Omental fat pad (tissue), 4 donors: Measurements from ENCODE around the gene GDI1. TPM values are rescaled to one million over a fixed set of nuclear protein-coding genes. Genes with fewer than 3 reads are reported as not detected.

Source experiments
- ATAC-seq: fragments of 150-250 bp; one replicate; pipeline ENCODE4 v1.9.1; 2016; ENCODE audit warnings: mild to moderate bottlenecking, moderate library complexity; ENCODE audit not compliant: low FRiP score
- DNase-seq: peaks from one replicate; pipeline ENCODE4 v3.0.0-alpha.2; 2019; ENCODE audit warnings: low spot score
- CTCF ChIP-seq, 3 donors: fragments of 450-650 bp; IDR thresholded peaks; one replicate each; pipeline ENCODE4 v1.5.1; 2016 to 2017; ENCODE audit warnings: antibody characterized with exemption in 3 of 3, mild to moderate bottlenecking in 3 of 3, moderate library complexity in 2 of 3
- total RNA-seq, 4 donors: library from RNA; depleted of rRNA; stranded (reverse); fragments of >200 nt; gene quantifications; one replicate each; pipeline ENCODE4 v1.1.0, GENCODE V29; 2016

The GDI1 gene
- total RNA-seq, 4 donors from 2014 or later: 75.3 to 119 (median 96.9) TPM

DNA sequence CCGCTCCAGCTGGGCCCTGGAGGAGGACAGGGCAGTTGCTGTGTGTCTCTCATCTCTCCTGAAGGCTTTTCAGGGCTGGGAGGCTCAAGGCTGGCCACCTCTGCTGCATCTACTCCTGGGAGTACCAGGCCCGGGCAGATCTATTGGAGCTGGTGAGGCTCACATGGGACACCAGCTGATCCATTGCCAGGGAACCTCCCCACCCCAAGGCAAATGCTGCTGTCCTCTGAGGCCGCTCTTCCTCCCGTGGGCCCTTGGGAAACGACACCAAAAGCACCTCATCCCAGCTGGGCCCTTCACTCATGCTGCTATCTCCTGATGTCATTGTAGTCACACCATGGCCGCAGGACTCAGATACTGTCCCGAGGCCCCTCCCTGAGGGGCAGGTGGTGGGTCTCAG is 45.8 kb downstream of the GDI1 start:
- ATAC-seq (no peak), DNase-seq (no peak)
- no peak for TF ChIP-seq CTCF (IDR thresholded peaks at IDR 0.05)

DNA sequence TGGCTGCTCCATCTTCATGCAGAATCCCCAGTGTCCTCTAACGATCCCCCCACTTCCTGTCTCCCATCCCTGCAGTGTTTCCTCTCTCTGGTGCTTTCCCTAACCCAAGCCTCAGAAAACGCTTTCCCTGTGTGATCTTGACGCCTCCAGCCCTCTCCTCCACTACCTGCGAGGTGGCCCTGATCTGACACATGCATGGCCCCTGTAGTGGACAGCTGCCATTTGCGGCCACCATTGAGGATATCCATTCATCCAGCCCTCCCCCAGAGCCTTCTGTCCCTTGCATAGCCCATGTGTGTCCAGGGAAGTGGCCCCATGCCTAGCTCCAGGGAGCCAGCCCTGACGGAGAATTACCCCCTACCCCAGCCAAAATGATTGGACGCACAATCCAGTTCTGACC is 46.4 kb downstream of the GDI1 start:
- DNase-seq (no peak), ATAC-seq (no peak)
- no peak for TF ChIP-seq CTCF (IDR thresholded peaks at IDR 0.05)

DNA sequence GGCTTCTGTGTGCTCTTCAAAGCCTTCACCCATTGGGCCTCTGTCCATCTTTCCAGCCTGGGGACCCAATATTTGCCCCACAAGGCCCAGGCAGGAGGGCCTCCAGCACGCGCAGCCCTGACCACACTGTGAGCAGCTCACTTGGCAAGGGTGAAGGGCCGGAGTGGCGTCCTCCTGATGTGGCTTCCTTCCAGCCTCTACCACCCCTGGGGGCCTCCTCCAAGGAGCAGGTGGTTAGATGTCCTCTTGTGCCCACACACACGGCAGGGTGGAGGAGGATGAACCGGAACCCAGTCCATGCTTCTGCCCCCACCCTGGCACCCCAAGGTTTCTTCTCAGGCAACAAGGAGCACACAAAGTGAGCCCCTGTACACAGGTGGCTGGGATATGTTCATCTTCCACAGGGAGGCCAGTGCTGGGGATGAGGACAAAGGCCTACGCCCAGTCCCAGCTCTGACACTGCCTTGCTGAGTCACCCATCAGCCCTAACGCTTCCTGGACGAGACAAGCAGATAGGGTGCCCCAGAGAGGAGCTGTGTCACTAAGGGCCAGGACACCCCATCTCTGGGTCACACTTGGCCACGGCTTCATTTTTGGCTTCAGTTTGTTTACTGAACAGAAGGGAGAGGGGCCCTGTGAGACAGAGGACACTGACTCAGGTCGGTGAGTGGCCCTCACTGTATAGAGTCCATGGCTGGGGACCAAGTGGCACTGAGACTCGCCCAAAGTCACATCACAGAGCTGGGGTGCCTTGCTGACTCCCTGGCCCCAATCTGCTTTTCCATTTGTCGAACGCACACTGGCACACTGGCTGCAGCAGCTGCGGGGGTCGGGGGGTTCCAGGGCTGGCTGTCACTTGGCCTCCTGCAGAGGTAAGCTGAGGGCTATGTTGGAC is 47.5 kb downstream of the GDI1 start:
- TF ChIP-seq CTCF (IDR thresholded peaks at IDR 0.05): no peak
- DNase-seq: no peak
- no peak for ATAC-seq

DNA sequence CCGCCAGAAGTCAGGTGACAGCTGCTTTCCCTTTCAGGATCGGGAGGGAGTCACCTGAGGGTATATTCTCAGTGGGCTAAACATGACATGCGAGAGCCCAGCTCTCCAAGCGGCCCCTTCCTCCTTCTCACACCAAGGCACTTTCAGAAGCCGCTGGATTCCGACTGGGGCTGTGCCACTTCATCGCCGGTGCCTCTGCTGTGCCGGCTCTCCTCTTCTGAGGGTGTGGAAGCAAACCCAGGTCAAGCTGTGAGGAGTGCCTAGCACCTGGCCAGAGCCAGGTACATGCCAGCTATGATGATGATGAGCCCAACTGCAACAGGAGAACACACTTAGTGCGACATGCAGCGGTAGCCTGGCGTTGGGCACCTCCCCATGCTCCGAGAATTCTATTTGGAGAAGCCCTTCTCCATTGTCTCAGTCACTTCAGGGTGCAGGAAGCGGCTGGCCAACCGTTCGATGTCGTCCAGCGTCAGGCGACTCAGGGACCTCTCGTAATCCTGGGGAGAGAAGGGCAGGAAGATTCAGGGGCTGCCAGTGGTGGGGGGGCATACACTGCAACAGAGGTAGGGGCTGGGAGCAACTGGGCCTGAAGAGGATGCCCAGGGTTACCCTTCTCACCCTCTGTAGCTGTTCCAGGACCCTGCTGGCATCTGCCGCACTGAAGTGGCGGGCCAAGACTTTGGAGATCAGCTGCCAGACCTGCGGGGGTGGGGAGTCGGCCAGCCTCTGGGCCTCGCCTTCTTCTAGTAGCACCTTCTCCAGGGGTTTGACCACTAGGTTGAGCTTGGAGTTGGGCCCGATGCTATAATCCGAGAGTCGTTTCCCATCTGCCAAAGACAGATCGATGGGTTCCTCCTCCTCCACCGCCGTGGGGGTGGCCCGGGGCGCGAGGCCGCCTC is 48.4 kb downstream of the GDI1 start:
- DNase-seq (no peak), ATAC-seq (no peak)
- no peak for TF ChIP-seq CTCF (IDR thresholded peaks at IDR 0.05)

DNA sequence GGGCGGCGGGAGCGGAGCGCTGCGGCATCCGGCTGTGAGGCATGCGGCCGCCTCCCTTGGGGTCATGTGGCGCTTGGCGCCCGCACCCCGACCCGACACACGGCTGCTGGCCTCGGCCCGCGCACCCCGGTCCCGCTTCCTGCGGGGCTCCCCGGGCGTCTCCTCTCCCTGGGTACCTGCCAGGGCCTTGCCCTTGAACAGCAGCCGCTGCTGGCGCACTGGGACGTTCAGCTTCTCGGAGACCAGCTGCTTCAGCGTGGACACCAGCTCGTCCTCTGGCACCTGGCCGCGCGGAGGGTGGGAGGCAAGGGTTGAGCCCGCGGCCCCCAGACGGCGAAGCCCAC is 49.1 kb downstream of the GDI1 start:
- DNase-seq: no peak
- ATAC-seq: no peak
- no peak for TF ChIP-seq CTCF (IDR thresholded peaks at IDR 0.05)

DNA sequence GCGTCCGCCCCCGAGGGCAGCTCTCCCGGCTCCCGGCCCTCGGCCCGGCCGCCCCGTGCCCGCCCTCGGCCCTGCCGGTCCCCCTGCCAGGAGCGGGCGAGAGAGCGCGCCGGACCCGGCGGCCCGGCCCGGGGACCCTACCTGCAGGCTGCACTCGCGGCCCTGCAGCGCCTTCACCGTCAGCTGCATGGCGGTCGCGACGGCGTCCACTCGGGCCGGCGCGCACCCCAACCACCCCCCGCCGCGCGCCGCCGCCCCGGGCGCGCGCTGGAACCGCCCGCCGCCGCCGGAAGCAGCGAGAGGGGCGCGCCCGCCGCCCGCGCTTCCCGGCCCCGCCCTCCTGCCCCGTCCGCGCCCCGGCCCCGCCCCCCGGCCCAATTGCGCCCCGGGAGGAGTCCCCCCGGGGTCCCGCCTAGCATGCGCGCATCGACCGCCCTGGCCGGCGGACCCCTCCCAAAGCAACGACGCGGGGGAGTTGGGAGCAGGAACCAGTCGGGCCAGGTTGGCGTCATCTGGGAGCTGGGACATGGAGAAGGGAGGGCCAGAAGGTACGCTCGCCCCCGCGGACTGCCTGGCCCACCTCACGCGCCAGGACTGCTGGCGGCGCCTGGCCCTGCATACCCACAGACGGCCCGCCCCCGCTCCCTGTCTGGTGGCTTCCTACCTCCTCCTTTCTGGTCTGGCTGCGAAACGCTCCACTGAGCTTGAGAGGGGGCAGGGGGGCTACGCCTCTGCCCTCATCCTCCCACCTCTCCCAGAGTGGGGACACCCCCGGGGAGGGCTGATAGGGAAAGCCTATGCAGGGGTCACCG is 49.6 kb downstream of the GDI1 start, which contains the start of gene UBL4A:
UBL4A (minus strand) TSS at position 220 of the 812 bp plus-strand sequence; CDS start at position 189, 31 bp downstream.
- peak; percentile 38 for ATAC-seq
- no peak for TF ChIP-seq CTCF (IDR thresholded peaks at IDR 0.05)

More for the DNA sequence above, 49.6 kb downstream of the GDI1 start, which contains the start of gene UBL4A:
- DNase-seq: no peak
